Fibroblast of lung (primary cell): ENCODE measurements around the gene ITLN1.

Experiments
- EZH2 ChIP-seq: IDR thresholded peaks from 2 replicates; pipeline ENCODE4 v1.5.1; 2012; ENCODE audit warnings: low read length, control low read depth, mild to moderate bottlenecking; ENCODE audit errors: missing control alignments
- TF ChIP-seq, protein P1 (sequence below), 2 donors: IDR thresholded peaks in 1 of 2; conservative IDR thresholded peaks in 1 of 2; 1 replicate in 1 of 2; 2 replicates in 1 of 2; pipeline ENCODE4 v1.5.1; 2011 to 2012; ENCODE audit warnings: low read length in 2 of 2, control low read depth in 1 of 2, inconsistent platforms in 1 of 2, low read depth in 1 of 2, mild to moderate bottlenecking in 1 of 2

DNA sequence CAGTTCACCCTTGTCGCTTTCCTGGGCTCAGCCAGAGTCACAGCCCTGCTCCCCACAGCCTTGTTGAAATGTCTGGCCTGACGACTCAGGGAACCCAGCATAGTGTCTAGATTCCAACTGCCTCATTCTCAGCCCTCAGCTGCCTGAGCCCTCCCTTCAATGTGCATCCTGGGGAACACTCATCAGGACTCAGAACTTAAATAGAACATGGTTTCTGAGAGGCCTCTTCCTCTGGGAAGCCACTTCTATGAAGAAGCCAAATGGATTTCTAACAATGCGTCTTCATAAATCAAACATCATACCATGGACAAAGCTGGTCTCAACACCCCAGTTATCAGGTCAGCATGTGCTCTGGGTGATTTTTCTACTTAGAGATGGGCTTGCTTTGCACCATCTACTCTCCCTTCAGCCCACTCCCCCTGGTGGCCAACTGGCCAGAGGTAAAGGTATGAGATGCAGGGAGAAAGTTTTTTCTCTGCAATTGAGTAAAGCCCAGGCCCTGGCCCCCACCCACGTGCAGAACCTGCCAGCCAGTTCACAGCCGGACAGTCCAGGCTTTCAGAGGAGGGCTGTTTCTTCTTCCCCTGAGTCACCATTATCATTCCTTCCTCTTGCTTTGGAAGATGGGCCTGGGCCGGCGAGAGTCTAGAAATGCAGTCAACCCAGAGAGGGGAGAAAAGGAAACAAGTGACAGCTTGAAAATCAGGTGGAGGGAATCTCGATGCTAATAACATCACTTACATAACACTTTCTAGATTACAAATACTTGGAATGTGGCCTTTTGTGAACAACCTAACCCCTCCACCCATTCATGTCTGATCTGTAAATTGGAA is 54.4 kb downstream of the ITLN1 start:
- TF ChIP-seq, protein P1, sequence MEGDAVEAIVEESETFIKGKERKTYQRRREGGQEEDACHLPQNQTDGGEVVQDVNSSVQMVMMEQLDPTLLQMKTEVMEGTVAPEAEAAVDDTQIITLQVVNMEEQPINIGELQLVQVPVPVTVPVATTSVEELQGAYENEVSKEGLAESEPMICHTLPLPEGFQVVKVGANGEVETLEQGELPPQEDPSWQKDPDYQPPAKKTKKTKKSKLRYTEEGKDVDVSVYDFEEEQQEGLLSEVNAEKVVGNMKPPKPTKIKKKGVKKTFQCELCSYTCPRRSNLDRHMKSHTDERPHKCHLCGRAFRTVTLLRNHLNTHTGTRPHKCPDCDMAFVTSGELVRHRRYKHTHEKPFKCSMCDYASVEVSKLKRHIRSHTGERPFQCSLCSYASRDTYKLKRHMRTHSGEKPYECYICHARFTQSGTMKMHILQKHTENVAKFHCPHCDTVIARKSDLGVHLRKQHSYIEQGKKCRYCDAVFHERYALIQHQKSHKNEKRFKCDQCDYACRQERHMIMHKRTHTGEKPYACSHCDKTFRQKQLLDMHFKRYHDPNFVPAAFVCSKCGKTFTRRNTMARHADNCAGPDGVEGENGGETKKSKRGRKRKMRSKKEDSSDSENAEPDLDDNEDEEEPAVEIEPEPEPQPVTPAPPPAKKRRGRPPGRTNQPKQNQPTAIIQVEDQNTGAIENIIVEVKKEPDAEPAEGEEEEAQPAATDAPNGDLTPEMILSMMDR (conservative IDR thresholded peaks at IDR 0.05 in 1 of 2, IDR thresholded peaks at IDR 0.05 in 1 of 2; ENCODE audit: low read depth in 1 of 2, low read length in 2 of 2): peak; percentile 32 to 42
- TF ChIP-seq EZH2: no peak
